GM18502 (cell line): Measurements from ENCODE around the gene FNDC10.
A peak's percentile ranks its signal among the peaks of the same experiment; 100 is the strongest.
"Not testable (repeated sequence)": the region's sequence is repeated elsewhere in the genome, so short reads cannot be mapped to it uniquely, and the experiment has no call there.

ENCODE experiments used
- ATAC-seq: cut with Tn5 transposase; IDR thresholded peaks from one replicate; pipeline ENCODE4 v1.9.1; 2021; ENCODE audit warnings: mild to moderate bottlenecking; ENCODE audit not compliant: unreplicated experiment, poor library complexity

FNDC10 gene

GRCh38 chr1:1600861-1601563 is 1.1 kb upstream of the FNDC10 start:
- ATAC-seq, result no peak

GRCh38 chr1:1599030-1599934 is 653 bp downstream of the FNDC10 start:
- no peak for ATAC-seq

- ATAC-seq, result no peak
Measured at GRCh38 chr1:1598720-1599029, 1.3 kb downstream of the FNDC10 start.

- no peak for ATAC-seq
Measured at GRCh38 chr1:1598051-1598719, 1.8 kb downstream of the FNDC10 start.

- no peak for ATAC-seq
Measured at GRCh38 chr1:1597275-1597930, 2.5 kb downstream of the FNDC10 start.

- no peak for ATAC-seq
Measured at GRCh38 chr1:1596493-1597274, 3.3 kb downstream of the FNDC10 start.

- not testable (repeated sequence) for ATAC-seq
Measured at GRCh38 chr1:1595341-1595740, 4.6 kb downstream of the FNDC10 start.

GRCh38 chr1:1594602-1595260 is 5.2 kb downstream of the FNDC10 start:
- no peak for ATAC-seq

GRCh38 chr1:1593834-1594601 is 5.9 kb downstream of the FNDC10 start:
- ATAC-seq, result no peak

GRCh38 chr1:1591452-1591851 is 8.5 kb downstream of the FNDC10 start:
- no peak for ATAC-seq

- no peak for ATAC-seq
Measured at GRCh38 chr1:1583347-1584010, 16.5 kb downstream of the FNDC10 start.

- ATAC-seq, result no peak
Measured at GRCh38 chr1:1582585-1583346, 17.2 kb downstream of the FNDC10 start.

GRCh38 chr1:1578371-1578940 is 21.5 kb downstream of the FNDC10 start:
- ATAC-seq, result no peak

GRCh38 chr1:1577367-1578011 is 22.4 kb downstream of the FNDC10 start:
- ATAC-seq, result no peak

- peak; percentile 89 for ATAC-seq
Measured at GRCh38 chr1:1574721-1575537, 25.0 kb downstream of the FNDC10 start, which contains the start of gene SSU72. Gene SSU72 (minus strand): TSS chr1:1574863. CDS start chr1:1574557, 306 bp downstream.
